GM18870 (cell line): ENCODE results near the gene SHMT1.
"Not testable (repeated sequence)": the region's sequence is repeated elsewhere in the genome, so short reads cannot be mapped to it uniquely, and the experiment has no call there.

Source experiments
- ATAC-seq: cut with Tn5 transposase; IDR thresholded peaks from one replicate; pipeline ENCODE4 v1.9.1; 2021; ENCODE audit warnings: moderate library complexity; ENCODE audit not compliant: unreplicated experiment

Gene SHMT1

DNA sequence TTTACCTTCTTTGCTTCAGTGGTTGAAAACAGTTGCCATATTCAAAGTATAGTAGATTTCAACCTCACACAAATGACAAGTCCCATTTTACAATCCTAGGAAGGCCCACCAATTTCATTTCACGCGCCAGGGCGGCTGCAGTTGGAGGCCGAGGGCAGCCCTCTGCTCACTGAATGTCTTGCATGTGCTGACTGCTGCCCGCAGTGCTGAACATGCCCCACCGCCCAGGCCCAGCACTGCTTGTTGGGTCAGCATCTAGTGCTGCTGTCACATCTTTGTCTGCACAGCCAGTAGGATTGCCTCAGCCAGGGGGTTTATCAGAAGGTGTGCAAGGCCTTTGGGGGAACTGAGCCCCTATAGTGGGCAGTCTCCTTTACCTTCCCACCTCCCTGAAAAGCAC is 36.8 kb downstream of the SHMT1 start:
- ATAC-seq = no peak

DNA sequence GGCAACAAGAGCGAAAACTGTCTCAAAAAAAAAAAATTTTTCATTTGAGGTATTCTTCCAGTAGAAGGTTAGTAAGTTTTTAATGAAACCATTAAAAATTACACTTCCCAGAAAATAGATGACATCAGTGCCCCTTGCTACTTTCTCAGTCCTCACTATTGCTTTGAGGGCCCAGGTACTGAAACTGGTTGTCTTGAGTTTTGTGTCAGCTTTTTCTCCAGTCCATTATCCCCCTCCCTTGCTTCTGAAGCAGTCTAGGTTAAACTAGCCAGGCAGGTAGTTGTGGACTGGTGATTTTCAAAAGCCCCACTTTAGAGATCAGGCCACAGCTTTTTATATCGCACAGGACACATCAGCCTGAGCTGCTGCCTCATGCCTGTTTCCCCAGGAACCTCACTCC is 37.3 kb downstream of the SHMT1 start:
- no peak for ATAC-seq

DNA sequence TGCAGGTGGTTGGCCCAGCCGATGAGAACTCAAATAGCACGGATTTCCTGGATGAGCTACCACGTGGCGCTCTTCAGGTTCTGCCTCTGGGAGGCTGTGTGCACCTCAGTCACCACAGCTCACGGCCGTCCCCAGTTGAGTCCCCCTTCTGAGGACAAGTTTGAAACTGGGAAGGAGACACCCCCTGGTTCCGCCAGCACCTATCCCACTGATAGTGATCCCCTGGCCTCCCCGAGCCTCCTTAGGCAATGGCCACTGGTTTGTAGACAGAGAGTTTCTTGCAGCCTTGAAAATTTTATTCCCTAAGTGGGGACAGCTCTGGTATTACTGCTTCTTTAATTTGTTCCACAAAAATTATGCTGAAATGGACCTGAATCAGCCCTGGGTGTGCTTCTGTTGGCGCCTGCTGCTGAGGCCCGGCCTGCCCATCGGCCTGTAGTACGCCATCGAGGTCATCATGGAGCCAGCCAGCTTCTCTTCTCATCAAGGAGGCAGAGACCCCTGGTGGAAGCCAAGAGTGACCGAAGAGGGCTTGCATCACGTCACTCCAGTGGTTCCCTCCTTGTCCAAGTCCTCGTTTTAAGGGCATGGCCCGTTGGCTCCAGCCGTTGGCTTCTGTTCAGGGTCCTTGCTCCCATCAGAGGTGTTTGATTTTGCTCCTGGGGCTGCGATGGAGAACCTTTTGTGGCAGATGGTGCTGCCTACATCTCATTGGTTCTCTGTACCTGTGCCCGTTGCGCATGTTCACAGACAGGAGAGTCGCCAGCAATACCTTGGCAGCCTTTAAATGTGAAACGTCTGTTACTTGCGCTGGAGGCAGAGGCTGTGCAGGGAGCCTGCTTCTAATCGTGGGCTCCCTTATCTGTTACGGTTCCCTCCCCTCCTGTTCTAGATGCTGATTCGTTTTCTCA is 39.0 kb downstream of the SHMT1 start:
- no peak for ATAC-seq

DNA sequence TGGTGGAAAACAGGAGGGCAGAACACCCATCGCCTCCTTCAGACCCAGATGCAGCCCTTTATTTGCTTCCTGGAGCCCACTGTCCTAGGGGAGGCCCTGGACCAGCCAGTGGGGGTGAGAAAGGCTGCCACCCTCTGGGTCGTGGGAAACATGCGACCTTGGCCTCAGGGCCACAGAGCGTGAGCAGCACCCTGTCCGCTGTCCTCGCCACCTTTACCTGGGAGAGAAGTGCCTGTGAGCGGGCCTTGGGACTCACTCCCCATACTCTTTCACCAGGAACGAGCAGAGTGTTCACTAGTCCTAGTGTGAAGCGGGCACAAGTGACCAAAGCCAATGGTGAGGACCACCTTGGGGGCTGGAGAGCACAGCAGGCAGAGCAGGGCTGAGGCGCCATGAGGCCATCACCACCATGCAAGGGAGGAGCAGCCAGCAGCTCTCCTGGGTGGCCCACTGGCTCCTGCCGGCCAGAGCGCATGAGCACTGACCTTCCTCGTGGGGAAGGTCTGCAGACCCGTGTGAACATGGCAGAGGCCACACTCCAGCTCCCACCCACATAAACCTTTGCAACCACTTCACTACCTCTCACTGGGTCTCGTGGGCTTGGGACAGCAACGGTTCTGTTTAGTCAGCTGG is 39.7 kb downstream of the SHMT1 start:
- ATAC-seq = no peak

DNA sequence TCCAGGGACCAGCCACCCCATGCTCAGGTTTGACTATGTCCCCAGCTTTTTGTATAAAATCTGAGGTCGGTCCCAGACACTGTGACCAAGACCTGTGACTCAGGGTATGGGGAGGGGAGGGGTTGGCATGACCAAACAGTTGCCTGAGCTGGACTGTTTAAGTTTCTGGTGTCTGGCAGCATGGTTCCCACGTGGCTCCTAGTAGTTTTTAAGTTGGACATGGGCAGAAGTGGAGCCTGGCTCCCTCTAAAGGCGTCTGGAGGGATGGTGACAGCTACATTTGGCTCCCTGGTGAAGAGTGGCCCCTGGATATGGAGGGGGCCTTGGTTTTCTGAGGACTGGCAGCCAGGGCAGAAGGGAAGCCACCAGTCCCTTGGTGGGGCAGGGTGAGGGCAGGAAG is 40.3 kb downstream of the SHMT1 start:
- no peak for ATAC-seq

DNA sequence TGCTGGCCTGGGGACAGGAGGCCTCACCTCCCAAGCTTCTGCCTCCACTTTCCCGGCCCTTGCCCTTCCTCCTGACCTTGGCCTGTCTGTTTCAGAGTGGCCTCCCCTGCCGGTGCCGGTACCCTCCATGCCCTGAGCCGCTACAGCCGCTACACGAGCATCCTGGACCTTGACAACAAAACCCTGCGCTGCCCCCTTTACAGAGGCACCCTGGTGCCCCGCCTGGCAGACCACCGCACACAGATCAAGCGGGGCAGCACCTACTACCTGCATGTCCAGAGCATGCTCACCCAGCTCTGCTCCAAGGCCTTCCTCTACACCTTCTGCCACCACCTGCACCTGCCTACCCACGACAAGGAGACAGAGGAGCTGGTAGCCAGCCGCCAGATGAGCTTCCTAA is 40.8 kb downstream of the SHMT1 start:
- no peak for ATAC-seq

DNA sequence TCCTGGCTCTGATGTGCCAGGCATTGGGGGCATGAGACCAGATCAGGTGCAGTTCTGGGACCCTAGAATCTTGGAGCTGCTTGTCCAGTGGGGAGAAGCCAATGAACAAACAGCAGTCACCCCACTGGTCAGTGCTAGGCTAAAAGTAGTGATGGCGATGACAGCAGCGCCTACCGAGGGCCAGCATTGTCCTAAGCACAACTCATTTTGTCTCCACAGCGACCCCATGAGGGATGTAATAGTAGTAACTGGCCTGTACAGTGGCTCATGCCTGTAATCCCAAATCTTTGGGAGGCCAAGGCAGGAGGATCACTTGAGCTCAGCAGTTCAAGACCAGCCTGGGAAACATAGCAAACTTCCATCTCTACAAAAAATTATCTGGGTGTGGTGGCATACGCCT is 42.0 kb downstream of the SHMT1 start:
- no peak for ATAC-seq

- no peak for ATAC-seq
Measured at GRCh38 chr17:18320301-18320700, 43.0 kb downstream of the SHMT1 start.

GRCh38 chr17:18319604-18320256 is 43.6 kb downstream of the SHMT1 start:
- no peak for ATAC-seq

- no peak for ATAC-seq
Measured at GRCh38 chr17:18318771-18319450, 44.4 kb downstream of the SHMT1 start.

DNA sequence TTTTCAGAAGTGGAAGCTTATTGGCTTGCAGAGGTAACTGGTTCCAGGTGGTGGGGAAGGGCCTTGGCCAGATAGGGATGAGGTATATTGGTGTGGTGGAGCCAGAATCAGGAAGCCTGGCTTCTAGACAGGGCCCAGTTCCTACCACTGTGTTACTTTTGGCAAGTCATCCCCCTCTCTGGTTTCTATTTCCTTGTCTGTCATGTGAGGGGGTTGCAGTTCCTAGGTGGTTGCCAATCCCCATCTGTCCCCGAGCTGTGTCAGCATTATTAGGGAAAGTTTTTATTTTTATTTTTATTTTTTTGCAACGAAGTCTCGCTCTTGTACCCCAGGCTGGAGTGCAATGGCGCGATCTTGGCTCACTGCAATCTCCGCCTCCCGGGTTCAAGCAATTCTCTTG is 45.2 kb downstream of the SHMT1 start:
- ATAC-seq = no peak

DNA sequence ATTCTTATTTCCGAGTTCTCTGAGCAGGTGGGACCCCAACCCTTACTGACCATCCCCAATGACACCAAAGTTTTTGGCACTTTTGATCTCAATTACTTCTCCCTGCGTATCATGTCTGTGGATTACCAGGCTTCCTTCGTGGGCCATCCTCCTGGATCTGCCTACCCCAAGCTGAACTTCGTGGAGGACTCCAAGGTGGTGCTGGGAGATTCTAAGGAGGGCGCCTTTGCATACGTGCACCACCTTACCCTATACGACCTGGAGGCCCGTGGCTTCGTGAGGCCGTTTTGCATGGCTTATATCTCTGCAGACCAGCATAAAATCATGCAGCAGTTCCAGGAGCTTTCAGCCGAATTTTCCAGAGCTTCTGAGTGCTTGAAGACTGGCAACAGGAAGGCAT is 47.4 kb downstream of the SHMT1 start:
- ATAC-seq = no peak

DNA sequence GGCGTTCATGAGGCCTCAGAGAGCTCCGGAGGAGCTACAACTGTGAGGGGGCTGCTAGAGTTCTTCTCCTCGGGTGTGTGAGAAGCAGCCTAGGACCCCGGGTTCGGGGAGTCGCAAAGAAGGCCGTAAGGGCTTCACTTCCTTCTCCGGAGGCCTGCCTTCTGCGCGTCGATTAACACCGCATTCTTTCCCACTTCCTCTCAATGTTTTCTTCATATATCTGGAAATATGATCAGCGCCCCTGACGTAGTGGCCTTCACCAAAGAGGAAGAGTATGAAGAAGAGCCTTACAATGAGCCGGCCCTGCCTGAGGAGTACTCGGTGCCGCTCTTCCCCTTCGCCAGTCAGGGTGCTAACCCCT is 47.8 kb downstream of the SHMT1 start:
- ATAC-seq = no peak

- ATAC-seq = peak; percentile 66
Measured at GRCh38 chr17:18314731-18315561, 48.4 kb downstream of the SHMT1 start, which contains the start of the genes SMCR8 and TOP3A. SMCR8 (plus strand) TSS chr17:18315293; CDS start chr17:18315790, 497 bp downstream. TOP3A (minus strand) TSS chr17:18314994; CDS start chr17:18314778, 216 bp downstream.

DNA sequence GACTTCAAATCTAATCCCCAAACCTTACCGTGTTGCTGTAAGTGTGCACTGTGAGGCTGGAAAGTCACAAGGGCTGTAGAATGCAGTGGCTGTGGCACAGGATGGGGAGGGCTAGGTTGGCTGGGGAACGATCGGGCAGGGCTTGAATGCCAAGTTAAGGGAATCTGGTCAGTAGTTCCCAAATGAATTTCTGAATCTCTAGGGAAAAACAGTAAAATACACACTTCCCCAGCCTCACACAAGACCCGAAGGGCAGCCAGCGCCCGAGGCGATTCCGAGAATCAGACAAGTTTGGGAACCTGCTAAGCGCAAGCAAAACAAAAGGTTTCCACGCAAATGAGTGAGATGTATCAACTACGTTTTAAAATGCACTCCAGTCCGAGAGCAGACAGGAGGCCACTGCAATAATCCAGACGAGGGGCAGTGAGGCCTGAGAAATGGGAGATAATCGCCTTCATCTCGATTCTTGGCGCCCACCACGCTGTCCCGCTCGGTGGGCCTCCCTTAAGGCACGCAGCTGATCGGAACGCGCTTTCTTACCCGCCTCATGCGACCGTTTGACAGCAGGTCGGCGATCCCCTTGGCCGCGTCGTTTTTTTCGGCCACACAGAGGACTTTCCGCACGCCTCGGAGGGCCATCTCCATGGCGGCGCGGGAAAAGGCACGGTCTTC is 49.2 kb downstream of the SHMT1 start:
- ATAC-seq = no peak

GRCh38 chr17:18309202-18309601 is 54.1 kb downstream of the SHMT1 start:
- ATAC-seq = no peak

- ATAC-seq = not testable (repeated sequence)
Measured at GRCh38 chr17:18303206-18303605, 60.1 kb downstream of the SHMT1 start.

GRCh38 chr17:18300725-18301480 is 62.4 kb downstream of the SHMT1 start:
- ATAC-seq = no peak

DNA sequence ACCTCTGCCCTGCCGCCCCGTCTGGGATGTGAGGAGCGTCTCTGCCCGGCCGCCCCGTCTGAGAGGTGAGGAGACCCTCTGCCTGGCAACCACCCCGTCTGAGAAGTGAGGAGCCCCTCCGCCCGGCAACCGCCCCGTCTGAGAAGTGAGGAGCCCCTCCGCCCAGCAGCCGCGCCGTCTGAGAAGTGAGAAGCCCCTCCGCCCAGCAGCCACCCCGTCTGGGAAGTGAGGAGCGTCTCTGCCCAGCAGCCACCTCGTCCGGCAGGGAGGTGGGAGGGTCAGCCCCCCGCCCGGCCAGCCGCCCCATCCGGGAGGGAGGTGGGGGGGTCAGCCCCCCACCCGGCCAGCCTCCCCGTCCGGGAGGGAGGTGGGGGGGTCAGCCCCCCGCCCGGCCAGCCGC is 65.3 kb downstream of the SHMT1 start:
- not testable (repeated sequence) for ATAC-seq
